Panc1 (cell line): ENCODE results near the gene CCN2.

ENCODE experiments used
- CTCF ChIP-seq: fragments of 450-650 bp; IDR thresholded peaks from 2 replicates; pipeline ENCODE4 v1.5.1; 2017; ENCODE audit warnings: mild to moderate bottlenecking
- POLR2AphosphoS5 ChIP-seq: IDR thresholded peaks from 2 replicates; pipeline ENCODE4 v1.6.1; 2012; ENCODE audit warnings: mild to moderate bottlenecking, low read depth, low read length, moderate library complexity
- REST ChIP-seq, 2 experiments: IDR thresholded peaks; 2 replicates each; pipeline ENCODE4 v1.6.1; 2011 to 2012; ENCODE audit warnings: low read depth in 2 of 2, control low read depth in 1 of 2, low read length in 1 of 2, mild to moderate bottlenecking in 1 of 2, moderate library complexity in 1 of 2; ENCODE audit not compliant: insufficient read depth in 1 of 2
- SIN3A ChIP-seq: IDR thresholded peaks from 2 replicates; pipeline ENCODE4 v1.6.1; 2012; ENCODE audit warnings: low read depth, mild to moderate bottlenecking, low read length, moderate library complexity, borderline replicate concordance; ENCODE audit not compliant: insufficient read depth
- TCF7L2 ChIP-seq: IDR thresholded peaks from 2 replicates; pipeline ENCODE4 v1.6.1; 2011; ENCODE audit warnings: mild to moderate bottlenecking, low read depth, low read length, inconsistent platforms

GRCh38 chr6:131931063-131931750 lies 20.0 kb downstream of the CCN2 start:
- no peak for TF ChIP-seq CTCF
- no peak for TF ChIP-seq POLR2AphosphoS5
- TF ChIP-seq SIN3A: no peak
- no peak for TF ChIP-seq REST (IDR thresholded peaks at IDR 0.05; ENCODE audit: insufficient read depth in 1 of 2, low read depth in 2 of 2, low read length in 1 of 2)
- TF ChIP-seq TCF7L2: no peak
